ENCODE measurements around the gene UBAC2.

Gene UBAC2

GRCh38 chr13:99321709-99322108 lies 121.1 kb downstream of the UBAC2 start:
- Histone ChIP-seq H3K4me3 (no peak overlapping the region), H3K36me3 (replicated peaks) (no peaks in the 10 kb centered on the region), H3K4me1 (no peaks in the 10 kb centered on the region), H3K27me3 (ENCODE audit: low read depth) (no peaks in the 10 kb centered on the region), H3K9me3 (no peaks in the 10 kb centered on the region)
- in situ Hi-C loops (cut with MboI; ENCODE audit: low sequenced_read_pairs), result no loop called here
- DNase-seq (ENCODE audit: low spot score in 2 of 2), result no peak

- no peak for DNase-seq (ENCODE audit: low spot score in 2 of 2)
- in situ Hi-C loops (cut with MboI; ENCODE audit: low sequenced_read_pairs), result no loop called here
- Histone ChIP-seq H3K27me3 (ENCODE audit: low read depth) (no peaks in the 10 kb centered on the region), H3K36me3 (replicated peaks) (no peaks in the 10 kb centered on the region), H3K9me3 (no peaks in the 10 kb centered on the region), H3K4me1 (no peaks in the 10 kb centered on the region), H3K4me3 (no peak overlapping the region)
Observed at GRCh38 chr13:99322297-99323103, 121.8 kb downstream of the UBAC2 start.

- no peak overlapping the region for H3K4me3 ChIP-seq
- in situ Hi-C loops (cut with MboI; ENCODE audit: low sequenced_read_pairs), result no loop called here
- no peaks in the 10 kb centered on the region for H3K4me1 ChIP-seq
- no peaks in the 10 kb centered on the region for H3K9me3 ChIP-seq
- no peaks in the 10 kb centered on the region for H3K36me3 ChIP-seq (replicated peaks)
- no peak for DNase-seq (ENCODE audit: low spot score in 2 of 2)
- no peaks in the 10 kb centered on the region for H3K27me3 ChIP-seq (ENCODE audit: low read depth)
Observed at GRCh38 chr13:99323488-99323887, 122.8 kb downstream of the UBAC2 start.

- no peak for DNase-seq (ENCODE audit: low spot score in 2 of 2)
- no peak overlapping the region for H3K4me3 ChIP-seq
- in situ Hi-C loops (cut with MboI; ENCODE audit: low sequenced_read_pairs), result no loop called here
- no peaks in the 10 kb centered on the region for H3K27me3 ChIP-seq (ENCODE audit: low read depth)
- no peaks in the 10 kb centered on the region for H3K9me3 ChIP-seq
- no peaks in the 10 kb centered on the region for H3K4me1 ChIP-seq
- H3K36me3 ChIP-seq (replicated peaks), result no peaks in the 10 kb centered on the region
Observed at GRCh38 chr13:99326012-99326411, 125.4 kb downstream of the UBAC2 start.

GRCh38 chr13:99327126-99327525 lies 126.5 kb downstream of the UBAC2 start:
- H3K4me1 ChIP-seq, result no peaks in the 10 kb centered on the region
- H3K9me3 ChIP-seq, result no peaks in the 10 kb centered on the region
- no peaks in the 10 kb centered on the region for H3K36me3 ChIP-seq (replicated peaks)
- no peak for DNase-seq (ENCODE audit: low spot score in 2 of 2)
- no peaks in the 10 kb centered on the region for H3K27me3 ChIP-seq (ENCODE audit: low read depth)
- H3K4me3 ChIP-seq, result no peak overlapping the region
- in situ Hi-C loops (cut with MboI; ENCODE audit: low sequenced_read_pairs), result no loop called here

- in situ Hi-C loops (cut with MboI; ENCODE audit: low sequenced_read_pairs), result no loop called here
- no peak for DNase-seq (ENCODE audit: low spot score in 2 of 2)
- H3K36me3 ChIP-seq (replicated peaks), result no peaks in the 10 kb centered on the region
Observed at GRCh38 chr13:99327761-99328160, 127.1 kb downstream of the UBAC2 start.

GRCh38 chr13:99329477-99329876 lies 128.8 kb downstream of the UBAC2 start:
- H3K9me3 ChIP-seq, result no peaks in the 10 kb centered on the region
- no peak for DNase-seq (ENCODE audit: low spot score in 2 of 2)
- in situ Hi-C loops (cut with MboI; ENCODE audit: low sequenced_read_pairs), result no loop called here
- no peaks in the 10 kb centered on the region for H3K4me1 ChIP-seq
- H3K36me3 ChIP-seq (replicated peaks), result no peaks in the 10 kb centered on the region
- H3K4me3 ChIP-seq, result no peak overlapping the region
- no peaks in the 10 kb centered on the region for H3K27me3 ChIP-seq (ENCODE audit: low read depth)

More at GRCh38 chr13:99327761-99328160, 127.1 kb downstream of the UBAC2 start:
- no peaks in the 10 kb centered on the region for H3K27me3 ChIP-seq (ENCODE audit: low read depth)
- H3K4me3 ChIP-seq, result no peak overlapping the region
- H3K4me1 ChIP-seq, result no peaks in the 10 kb centered on the region
- no peaks in the 10 kb centered on the region for H3K9me3 ChIP-seq

- DNase-seq (ENCODE audit: low spot score in 2 of 2), result no peak
- Histone ChIP-seq H3K9me3 (no peaks in the 10 kb centered on the region), H3K27me3 (ENCODE audit: low read depth) (no peaks in the 10 kb centered on the region), H3K36me3 (replicated peaks) (no peaks in the 10 kb centered on the region), H3K4me3 (no peak overlapping the region), H3K4me1 (no peaks in the 10 kb centered on the region)
- in situ Hi-C loops (cut with MboI; ENCODE audit: low sequenced_read_pairs), result no loop called here
Observed at GRCh38 chr13:99330942-99331341, 130.3 kb downstream of the UBAC2 start.

- no peaks in the 10 kb centered on the region for H3K27me3 ChIP-seq (ENCODE audit: low read depth)
- in situ Hi-C loops (cut with MboI; ENCODE audit: low sequenced_read_pairs), result no loop called here
- no peak overlapping the region for H3K4me3 ChIP-seq
- no peaks in the 10 kb centered on the region for H3K9me3 ChIP-seq
- no peaks in the 10 kb centered on the region for H3K4me1 ChIP-seq
- no peak for DNase-seq (ENCODE audit: low spot score in 2 of 2)
- no peaks in the 10 kb centered on the region for H3K36me3 ChIP-seq (replicated peaks)
Observed at GRCh38 chr13:99331881-99332293, 131.2 kb downstream of the UBAC2 start.

- Histone ChIP-seq H3K4me3 (no peak overlapping the region), H3K36me3 (replicated peaks) (no peaks in the 10 kb centered on the region), H3K4me1 (no peaks in the 10 kb centered on the region), H3K9me3 (no peaks in the 10 kb centered on the region), H3K27me3 (ENCODE audit: low read depth) (no peaks in the 10 kb centered on the region)
- in situ Hi-C loops (cut with MboI; ENCODE audit: low sequenced_read_pairs), result no loop called here
- DNase-seq (ENCODE audit: low spot score in 2 of 2), result no peak
Observed at GRCh38 chr13:99332456-99332855, 131.8 kb downstream of the UBAC2 start.

GRCh38 chr13:99334221-99334620 lies 133.6 kb downstream of the UBAC2 start:
- no peaks in the 10 kb centered on the region for H3K27me3 ChIP-seq (ENCODE audit: low read depth)
- no peaks in the 10 kb centered on the region for H3K9me3 ChIP-seq
- no peaks in the 10 kb centered on the region for H3K4me1 ChIP-seq
- in situ Hi-C loops (cut with MboI; ENCODE audit: low sequenced_read_pairs), result no loop called here
- no peak for DNase-seq (ENCODE audit: low spot score in 2 of 2)
- H3K36me3 ChIP-seq (replicated peaks), result no peaks in the 10 kb centered on the region
- no peak overlapping the region for H3K4me3 ChIP-seq

- Histone ChIP-seq H3K36me3 (replicated peaks) (no peaks in the 10 kb centered on the region), H3K27me3 (ENCODE audit: low read depth) (no peaks in the 10 kb centered on the region), H3K9me3 (no peaks in the 10 kb centered on the region), H3K4me1 (no peaks in the 10 kb centered on the region), H3K4me3 (no peak overlapping the region)
- in situ Hi-C loops (cut with MboI; ENCODE audit: low sequenced_read_pairs), result no loop called here
- DNase-seq (ENCODE audit: low spot score in 2 of 2), result no peak
Observed at GRCh38 chr13:99335087-99335486, 134.4 kb downstream of the UBAC2 start.

- peaks cover 2% of the 10 kb centered on the region; the same call in 1 of the 2 replicates for H3K36me3 ChIP-seq (replicated peaks)
- H3K9me3 ChIP-seq, result no peaks in the 10 kb centered on the region
- no peak overlapping the region for H3K4me3 ChIP-seq
- no peaks in the 10 kb centered on the region for H3K27me3 ChIP-seq (ENCODE audit: low read depth)
- in situ Hi-C loops (cut with MboI; ENCODE audit: low sequenced_read_pairs), result no loop called here
- DNase-seq (ENCODE audit: low spot score in 2 of 2), result no peak
- no peaks in the 10 kb centered on the region for H3K4me1 ChIP-seq
Observed at GRCh38 chr13:99335603-99336002, 134.9 kb downstream of the UBAC2 start.

GRCh38 chr13:99339230-99339721 lies 138.6 kb downstream of the UBAC2 start:
- H3K4me3 ChIP-seq, result no peak overlapping the region
- peaks cover 13% of the 10 kb centered on the region for H3K36me3 ChIP-seq (replicated peaks)
- in situ Hi-C loops (cut with MboI; ENCODE audit: low sequenced_read_pairs), result no loop called here
- no peaks in the 10 kb centered on the region for H3K27me3 ChIP-seq (ENCODE audit: low read depth)
- no peaks in the 10 kb centered on the region for H3K9me3 ChIP-seq
- DNase-seq (ENCODE audit: low spot score in 2 of 2), result no peak
- H3K4me1 ChIP-seq, result no peaks in the 10 kb centered on the region
